Upper lobe of left lung (tissue), 6 donors: ENCODE data around the gene GATB. TPM values are rescaled to one million over a fixed set of nuclear protein-coding genes. Genes with fewer than 3 reads are reported as not detected.
A peak's percentile ranks its signal among the peaks of the same experiment; 100 is the strongest.

ENCODE experiments used
- ATAC-seq, 2 donors: fragments of 200-7000 bp; cut with Tn5 transposase; one replicate each; pipeline ENCODE4 v1.9.1; 2022; ENCODE audit warnings: mild to moderate bottlenecking in 2 of 2, moderate library complexity in 2 of 2; ENCODE audit not compliant: low FRiP score in 2 of 2
- DNase-seq, 2 donors: peaks; one replicate each; pipeline ENCODE4 v3.0.0-alpha.2; 2019 to 2020
- H3K27ac ChIP-seq, 4 donors: fragments of 200-600 bp; sonication (generic); one replicate each; pipeline ENCODE4 v1.5.1; 2016 to 2019
- H3K27me3 ChIP-seq, 4 donors: fragments of 200-600 bp; sonication (generic); one replicate each; pipeline ENCODE4 v1.5.1; 2017 to 2019
- H3K36me3 ChIP-seq, 4 donors: fragments of 200-600 bp; sonication (generic); one replicate each; pipeline ENCODE4 v1.5.1; 2016 to 2019
- H3K4me1 ChIP-seq, 4 donors: fragments of 200-600 bp; sonication (generic); one replicate each; pipeline ENCODE4 v1.5.1; 2018 to 2019
- H3K4me3 ChIP-seq, 4 donors: fragments of 200-600 bp; sonication (generic); one replicate each; pipeline ENCODE4 v1.5.1; 2017 to 2019; ENCODE audit warnings: mild to moderate bottlenecking in 2 of 4, moderate library complexity in 1 of 4
- H3K9me3 ChIP-seq, 4 donors: fragments of 200-600 bp; sonication (generic); one replicate each; pipeline ENCODE4 v1.5.1; 2018 to 2019
- CTCF ChIP-seq, 6 experiments: fragments of 450-650 bp in 4 of 6; fragments of 200-600 bp in 2 of 6; sonication (generic) in 2 of 6; IDR thresholded peaks; one replicate each; pipeline ENCODE4 v1.5.1; 2016 to 2019; ENCODE audit warnings: antibody characterized with exemption in 6 of 6
- EP300 ChIP-seq, 4 donors: sonication (generic); formaldehyde crosslinking; IDR thresholded peaks; one replicate each; pipeline ENCODE4 v1.5.1; 2017; ENCODE audit warnings: antibody characterized with exemption in 4 of 4, control low read depth in 2 of 4
- POLR2A ChIP-seq, 4 donors: fragments of 450-650 bp; IDR thresholded peaks; one replicate each; pipeline ENCODE4 v1.5.1; 2016 to 2017; ENCODE audit warnings: antibody characterized with exemption in 4 of 4, mild to moderate bottlenecking in 2 of 4
- POLR2AphosphoS5 ChIP-seq, 2 donors: sonication (generic); formaldehyde crosslinking; IDR thresholded peaks; one replicate each; pipeline ENCODE4 v1.5.1; 2017; ENCODE audit warnings: antibody characterized with exemption in 2 of 2
- WGBS, 2 donors: methylation state at CpG; one replicate each; pipeline ENCODE4 v1.1.5; 2017 to 2018; 5-methylcytosine and 5-hydroxymethylcytosine counted together
- total RNA-seq, 6 donors: library from RNA; depleted of rRNA in 4 of 6; stranded (reverse); fragments of >200 nt in 4 of 6; gene quantifications; one replicate each; pipeline versions ENCODE4 v1.1.0 to v1.2.1, GENCODE V29; 2016 to 2021
- donor health status: DM: no; HTN: no; CAD: no; lungs with moderate emphysema.
- donor health status: DM: no; HTN: yes; CAD: no; lungs with severe emphysema.

Gene GATB
- total RNA-seq, 6 donors from 2014 or later: 13.1 to 21.9 (median 14.5) TPM

- DNase-seq: no peak
- H3K9me3 ChIP-seq: no peaks in the 10 kb centered on the region
- H3K4me1 ChIP-seq: peaks cover 8 to 34% (median 20%) of the 10 kb centered on the region in 4 donors
- no peak overlapping the region for H3K4me3 ChIP-seq
- ATAC-seq: no peak
- TF ChIP-seq EP300 (IDR thresholded peaks at IDR 0.05) (no peak), POLR2AphosphoS5 (IDR thresholded peaks at IDR 0.05) (no peak), POLR2A (IDR thresholded peaks at IDR 0.05) (no peak), CTCF (IDR thresholded peaks at IDR 0.05) (no peak)
- H3K27ac ChIP-seq: no peak overlapping the region
- 50 to 71% methylated on average over 4 of the region's 4 CpGs for WGBS, 2 donors
- H3K36me3 ChIP-seq: peaks cover 0 to 4% (median 2%) of the 10 kb centered on the region in 4 donors
- no peaks in the 10 kb centered on the region for H3K27me3 ChIP-seq
Measured at GRCh38 chr4:151690164-151690870, 70.5 kb downstream of the GATB start.

- TF ChIP-seq POLR2A (IDR thresholded peaks at IDR 0.05): no peak
- no peak for TF ChIP-seq POLR2AphosphoS5 (IDR thresholded peaks at IDR 0.05)
- TF ChIP-seq CTCF (IDR thresholded peaks at IDR 0.05): no peak
- TF ChIP-seq EP300 (IDR thresholded peaks at IDR 0.05): no peak
- no peak overlapping the region for H3K4me3 ChIP-seq
- H3K4me1 ChIP-seq: peaks cover 8 to 34% (median 20%) of the 10 kb centered on the region in 4 donors
- no peak for DNase-seq
- no peak overlapping the region for H3K27ac ChIP-seq
- no peak for ATAC-seq
- H3K27me3 ChIP-seq: no peaks in the 10 kb centered on the region
- H3K36me3 ChIP-seq: peaks cover 0 to 4% (median 2%) of the 10 kb centered on the region in 4 donors
- WGBS, 2 donors: 89% methylated on average over 9 to 10 of the region's 10 CpGs
- no peaks in the 10 kb centered on the region for H3K9me3 ChIP-seq
Measured at GRCh38 chr4:151689211-151689991, 71.4 kb downstream of the GATB start.

- H3K27ac ChIP-seq: no peak overlapping the region
- H3K9me3 ChIP-seq: no peaks in the 10 kb centered on the region
- no peak for TF ChIP-seq POLR2A (IDR thresholded peaks at IDR 0.05)
- TF ChIP-seq POLR2AphosphoS5 (IDR thresholded peaks at IDR 0.05): no peak
- no peak for TF ChIP-seq CTCF (IDR thresholded peaks at IDR 0.05)
- H3K4me1 ChIP-seq: peaks cover 8 to 34% (median 20%) of the 10 kb centered on the region in 4 donors
- no peak overlapping the region for H3K4me3 ChIP-seq
- peaks cover 0 to 4% (median 2%) of the 10 kb centered on the region in 4 donors for H3K36me3 ChIP-seq
- DNase-seq: no peak
- no peaks in the 10 kb centered on the region for H3K27me3 ChIP-seq
- no peak for ATAC-seq
Measured at GRCh38 chr4:151688785-151689043, 72.1 kb downstream of the GATB start.

DNA sequence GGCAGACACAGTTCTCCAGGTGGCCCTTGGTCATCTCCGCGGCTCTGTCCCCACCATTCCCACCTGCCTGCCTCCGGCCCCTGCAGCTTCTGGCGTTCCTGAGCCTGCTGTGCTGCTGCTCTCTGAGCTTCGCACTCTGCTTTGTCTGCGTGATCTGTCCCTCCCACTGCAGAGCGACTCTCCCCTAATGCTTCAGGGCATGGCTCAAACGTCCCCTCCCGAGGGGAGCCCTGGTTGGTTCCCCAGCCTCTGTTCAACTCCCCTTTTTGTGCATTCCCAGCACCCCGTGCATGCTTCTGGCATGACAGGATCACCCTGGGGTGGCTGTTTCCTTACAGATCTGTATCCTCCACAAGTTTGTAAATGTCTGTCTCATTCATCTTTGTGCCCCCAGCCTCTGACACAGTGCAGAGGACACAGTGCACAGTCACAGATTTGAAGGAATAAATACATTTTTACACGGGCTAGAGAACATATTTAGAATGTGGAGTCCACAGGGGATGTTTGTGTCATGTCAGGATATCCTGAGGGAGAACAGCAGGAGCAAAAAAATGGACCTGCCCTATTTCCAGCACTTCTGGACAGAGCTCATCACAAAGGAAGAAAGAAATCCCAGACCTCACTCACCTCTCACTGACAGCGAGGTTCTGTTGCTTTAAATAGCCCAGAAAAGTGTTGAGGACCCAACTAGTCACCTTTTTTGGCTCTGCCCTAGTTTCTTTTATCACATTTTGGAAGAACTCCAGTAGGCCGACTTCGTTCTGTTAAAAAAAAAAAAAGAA lies 72.6 kb downstream of the GATB start:
- no peak for ATAC-seq
- peak overlapping the region in 2 of 4 donors; percentile 2 to 44 for H3K27ac ChIP-seq
- H3K36me3 ChIP-seq: peaks cover 0 to 4% (median 2%) of the 10 kb centered on the region in 4 donors
- peak in 1 of 2 donors; percentile 27 for DNase-seq
- no peak for TF ChIP-seq POLR2AphosphoS5 (IDR thresholded peaks at IDR 0.05)
- peaks cover 8 to 34% (median 20%) of the 10 kb centered on the region in 4 donors for H3K4me1 ChIP-seq
- no peak overlapping the region for H3K4me3 ChIP-seq
- H3K27me3 ChIP-seq: no peaks in the 10 kb centered on the region
- no peaks in the 10 kb centered on the region for H3K9me3 ChIP-seq
- WGBS, 2 donors: 55 to 78% methylated on average over 14 of the region's 14 CpGs

DNA sequence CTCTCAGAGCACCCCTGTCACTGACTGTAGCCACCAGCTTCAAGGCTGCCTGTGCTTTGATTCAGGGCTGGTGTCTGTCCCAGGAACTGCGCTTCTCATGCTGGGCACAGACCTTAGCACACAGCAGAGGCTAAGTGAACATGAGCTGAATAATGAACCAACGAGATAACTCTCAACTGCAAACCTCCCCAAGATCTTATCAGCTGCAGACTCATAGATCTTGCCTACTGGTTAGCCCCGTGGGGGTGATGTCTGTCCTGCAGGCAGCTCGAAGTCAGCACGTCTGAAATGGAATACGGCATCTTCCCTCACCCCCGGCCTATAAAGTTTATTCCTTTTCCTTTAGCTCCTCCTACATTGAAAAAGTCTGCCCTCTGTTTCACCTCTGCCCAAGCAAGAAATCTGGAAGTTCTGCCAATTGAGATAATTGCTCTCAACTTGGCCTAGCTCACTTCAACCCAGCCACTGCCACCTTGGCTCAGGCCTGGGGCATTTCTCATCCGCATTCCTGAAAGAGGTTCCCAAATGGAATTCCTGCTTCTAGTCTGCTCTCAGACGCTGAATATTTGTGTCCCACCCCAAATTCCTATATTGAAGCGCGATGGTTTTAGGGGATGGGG lies 73.7 kb downstream of the GATB start:
- ATAC-seq (no peak), DNase-seq (no peak)
- 60 to 78% methylated on average over 11 of the region's 11 CpGs for WGBS, 2 donors
- Histone ChIP-seq H3K4me1 (peaks cover 8 to 34% (median 20%) of the 10 kb centered on the region in 4 donors), H3K36me3 (peaks cover 0 to 4% (median 2%) of the 10 kb centered on the region in 4 donors), H3K9me3 (no peaks in the 10 kb centered on the region), H3K27me3 (no peaks in the 10 kb centered on the region), H3K4me3 (no peak overlapping the region), H3K27ac (peak overlapping the region in 1 of 4 donors; percentile 48)
- TF ChIP-seq POLR2A (IDR thresholded peaks at IDR 0.05) (no peak), EP300 (IDR thresholded peaks at IDR 0.05) (no peak), POLR2AphosphoS5 (IDR thresholded peaks at IDR 0.05) (no peak), CTCF (IDR thresholded peaks at IDR 0.05) (no peak)
